Measurements from ENCODE around the gene PWP1.

- no peak for TF ChIP-seq CTCF (IDR thresholded peaks at IDR 0.05; ENCODE audit: low read depth, low read length)
- TF ChIP-seq POLR2A (IDR thresholded peaks at IDR 0.05; ENCODE audit: extremely low read depth, insufficient read length), result no peak
- no peak for TF ChIP-seq MAX (IDR thresholded peaks at IDR 0.05; ENCODE audit: low read depth, low read length)
- TF ChIP-seq MYC (IDR thresholded peaks at IDR 0.05; ENCODE audit: low read depth, low read length), result no peak
Measured at GRCh38 chr12:107681836-107682820, 3.5 kb upstream of the PWP1 start.

Data from NB4 (cell line).